GM18519 (cell line): ENCODE data around the gene FMO5.
"Not testable (repeated sequence)": the region's sequence is repeated elsewhere in the genome, so short reads cannot be mapped to it uniquely, and the experiment has no call there.

Experiments
- ATAC-seq: cut with Tn5 transposase; IDR thresholded peaks from one replicate; pipeline ENCODE4 v1.9.1; 2021; ENCODE audit warnings: mild to moderate bottlenecking, moderate library complexity; ENCODE audit not compliant: unreplicated experiment, low FRiP score

Gene FMO5

DNA sequence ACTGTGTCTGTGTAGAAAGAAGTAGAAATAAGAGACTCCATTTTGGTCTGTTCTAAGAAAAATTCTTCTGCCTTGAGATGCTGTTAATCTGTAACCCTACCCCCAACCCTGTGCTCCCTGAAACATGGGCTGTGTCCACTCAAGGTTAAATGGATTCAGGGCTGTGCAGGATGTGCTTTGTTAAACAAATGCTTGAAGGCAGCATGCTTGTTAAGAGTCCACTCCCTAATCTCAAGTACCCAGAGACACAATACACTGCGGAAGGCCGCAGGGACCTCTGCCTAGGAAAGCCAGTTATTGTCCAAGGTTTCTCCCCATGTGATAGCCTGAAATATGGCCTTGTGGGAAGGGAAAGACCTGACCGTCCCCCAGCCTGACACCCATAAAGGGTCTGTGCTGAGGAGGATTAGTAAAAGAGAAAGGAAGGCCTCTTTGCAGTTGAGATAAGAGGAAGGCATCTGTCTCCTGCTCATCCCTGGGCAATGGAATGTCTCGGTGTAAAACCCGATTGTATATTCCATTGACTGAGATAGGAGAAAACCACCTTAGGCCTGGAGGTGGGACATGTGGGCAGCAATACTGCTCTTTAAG is 15.1 kb upstream of the FMO5 start:
- ATAC-seq, result not testable (repeated sequence)

DNA sequence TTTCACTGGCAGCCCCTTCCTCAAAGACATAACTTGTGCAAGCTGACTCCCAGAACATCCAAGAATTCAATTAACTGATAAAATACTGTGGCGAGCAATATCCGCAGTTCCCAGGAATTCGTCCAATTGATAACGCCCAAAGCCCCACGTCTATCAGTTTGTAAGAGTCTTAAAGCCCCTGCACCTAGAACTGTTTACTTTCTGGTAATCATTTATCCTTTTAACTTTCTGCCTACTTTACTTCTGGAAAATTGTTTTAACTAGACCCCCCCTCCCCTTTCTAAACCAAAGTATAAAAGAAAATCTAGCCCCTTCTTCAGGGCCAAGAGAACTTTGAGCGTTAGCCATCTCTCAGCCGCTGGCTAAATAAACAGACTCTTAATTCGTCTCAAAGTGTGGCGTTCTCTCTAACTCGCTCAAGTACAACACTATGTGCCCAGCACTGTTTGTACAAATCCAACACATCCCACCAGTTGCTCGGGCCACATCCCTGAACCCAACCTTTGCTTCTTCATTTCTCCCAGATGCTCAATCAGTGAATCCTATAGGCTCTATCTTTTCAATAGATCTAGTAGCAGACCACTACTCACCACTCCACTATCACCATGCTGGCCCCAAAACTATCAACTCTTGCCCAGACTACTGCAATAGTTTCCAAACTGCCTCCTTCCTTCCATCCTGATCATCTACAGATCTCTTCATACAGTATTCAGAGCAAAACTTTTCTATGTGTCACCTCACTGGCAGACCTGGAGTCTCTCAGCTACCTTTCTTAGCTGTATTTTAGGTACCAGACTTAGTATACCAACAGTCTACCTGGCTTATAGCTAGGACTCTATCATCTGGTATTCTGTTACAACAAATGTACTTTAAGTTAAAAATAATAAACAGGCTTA is 14.0 kb upstream of the FMO5 start:
- no peak for ATAC-seq

DNA sequence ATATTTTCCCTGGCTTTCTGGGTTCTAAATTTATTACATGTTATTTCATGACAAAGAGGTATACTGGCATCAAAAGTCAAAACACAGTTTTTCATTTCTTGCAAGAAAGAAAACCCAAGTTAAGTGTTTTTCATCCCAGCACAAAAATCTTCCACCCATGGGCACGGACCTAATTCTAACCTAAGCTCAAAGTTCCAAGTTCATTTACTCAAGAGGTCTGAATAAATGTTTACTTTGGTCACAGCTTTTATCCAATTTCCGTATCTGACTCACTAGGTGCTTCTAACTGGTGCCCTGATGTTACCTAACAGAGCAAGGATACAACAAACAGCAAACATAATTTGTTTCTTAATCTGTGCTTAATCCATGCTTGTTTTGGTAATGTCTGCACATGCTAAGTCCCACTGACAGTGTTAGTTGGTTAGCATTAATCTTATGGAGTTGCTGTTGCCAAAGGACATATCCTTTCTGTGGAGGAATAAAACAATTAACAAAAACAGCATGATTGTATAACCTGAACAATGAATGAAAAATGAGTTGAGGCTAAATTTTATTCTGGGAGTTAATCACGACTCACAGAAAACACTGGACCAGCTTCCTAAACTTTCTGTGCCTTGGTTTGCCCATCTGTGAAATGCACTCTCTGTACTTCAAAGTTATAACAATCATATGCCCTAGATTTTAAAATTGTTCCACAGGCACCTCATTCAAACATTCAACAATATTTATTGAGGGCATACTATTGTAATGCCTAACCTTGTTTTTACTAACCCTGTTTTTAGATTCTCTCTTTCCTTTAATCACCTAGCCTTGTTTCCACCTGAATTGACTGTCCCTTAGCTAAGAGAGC is 13.1 kb upstream of the FMO5 start:
- no peak for ATAC-seq

DNA sequence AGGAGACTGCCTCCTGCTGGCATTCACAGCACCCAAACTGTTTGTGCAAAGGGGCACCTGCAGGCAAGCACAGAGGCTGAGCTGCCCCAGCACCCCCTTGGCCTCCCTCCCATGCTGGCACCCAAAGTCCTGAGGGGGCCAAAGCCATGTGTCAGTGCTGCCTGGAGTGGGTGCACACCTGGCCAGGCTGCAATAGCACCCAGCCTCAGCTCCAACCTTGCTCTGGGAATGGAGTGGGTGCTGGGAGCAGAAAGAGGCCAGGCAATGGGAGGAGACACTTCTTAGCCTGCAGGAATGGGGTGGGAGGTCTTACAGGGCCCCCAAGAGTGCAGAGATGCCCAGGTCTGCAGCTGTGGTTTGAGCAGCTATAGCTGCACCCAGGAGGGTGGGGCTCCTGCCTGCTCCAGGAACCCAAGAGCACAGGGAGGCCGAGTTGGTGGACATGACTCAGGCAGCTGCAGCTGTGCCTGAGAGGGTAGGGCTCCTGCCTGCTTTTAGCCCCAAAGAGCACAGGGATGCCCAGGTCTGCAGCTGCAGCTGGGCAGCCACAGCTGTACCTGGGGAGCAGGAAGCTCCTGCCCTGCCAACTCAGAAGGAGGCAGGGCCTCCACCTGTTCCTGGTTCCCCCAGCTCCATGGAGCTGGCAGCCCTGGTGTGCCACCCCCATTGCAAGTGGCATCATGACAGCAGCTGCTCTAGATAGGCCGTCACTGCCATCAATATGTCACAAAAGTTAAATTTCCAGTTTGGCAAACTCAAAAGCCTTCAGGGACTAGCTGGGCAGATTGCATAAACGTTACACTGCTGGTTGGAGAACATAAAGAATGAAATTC is 12.0 kb upstream of the FMO5 start:
- ATAC-seq, result no peak

DNA sequence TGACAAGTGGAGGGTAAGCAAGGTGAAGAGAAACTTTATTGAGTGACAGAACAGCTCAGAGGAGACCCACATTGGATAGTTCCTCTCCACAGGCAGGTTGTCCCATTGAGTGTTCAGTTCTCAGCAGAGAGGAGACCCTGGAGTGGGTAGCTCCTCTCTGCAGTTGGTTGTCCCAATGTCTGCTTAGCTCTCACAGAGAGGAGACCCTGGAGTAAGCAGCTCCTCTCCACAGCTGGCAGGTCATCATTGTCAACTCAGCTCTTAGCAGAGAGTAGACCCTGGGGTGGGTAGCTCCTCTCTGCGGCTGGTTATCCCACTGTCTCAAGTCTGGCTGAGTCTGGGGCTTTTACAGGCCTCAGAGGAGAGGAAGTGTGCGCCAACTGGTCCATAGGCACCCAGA is 11.3 kb upstream of the FMO5 start:
- no peak for ATAC-seq

DNA sequence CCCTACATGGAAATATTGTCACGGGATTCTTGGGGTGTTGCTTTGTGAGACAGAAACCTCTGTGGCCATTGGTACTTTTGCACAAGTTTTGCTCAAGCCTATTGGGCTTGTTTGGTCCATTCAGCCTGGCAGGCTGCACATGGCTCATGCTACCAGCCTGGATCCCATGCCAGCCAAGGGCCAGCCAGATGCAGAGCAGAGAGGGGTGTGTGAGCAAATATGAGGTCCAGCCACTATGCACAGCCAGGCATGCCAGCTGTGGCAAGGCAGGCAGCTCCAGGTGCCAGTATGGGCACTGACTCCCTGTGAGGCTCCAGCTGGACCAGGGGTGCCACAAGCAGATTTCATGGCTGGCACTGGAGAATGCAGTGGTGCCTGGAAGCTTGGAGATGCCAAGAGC is 10.7 kb upstream of the FMO5 start:
- ATAC-seq, result no peak

DNA sequence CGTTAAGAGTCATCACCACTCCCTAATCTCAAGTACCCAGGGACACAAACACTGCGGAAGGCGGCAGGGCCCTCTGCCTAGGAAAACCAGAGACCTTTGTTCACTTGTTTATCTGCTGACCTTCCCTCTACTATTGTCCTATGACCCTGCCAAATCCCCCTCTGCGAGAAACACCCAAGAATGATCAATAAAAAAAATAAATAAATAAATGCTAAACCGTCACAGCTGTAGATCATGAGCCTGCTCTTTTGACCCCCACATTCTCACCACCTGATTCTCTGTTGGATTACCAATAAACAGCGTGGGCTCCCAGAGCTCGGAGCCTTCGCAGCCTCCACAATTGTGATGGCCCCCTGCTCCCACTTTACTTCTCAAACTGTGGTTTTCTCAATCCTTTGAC is 8.8 kb upstream of the FMO5 start:
- ATAC-seq, result not testable (repeated sequence)

DNA sequence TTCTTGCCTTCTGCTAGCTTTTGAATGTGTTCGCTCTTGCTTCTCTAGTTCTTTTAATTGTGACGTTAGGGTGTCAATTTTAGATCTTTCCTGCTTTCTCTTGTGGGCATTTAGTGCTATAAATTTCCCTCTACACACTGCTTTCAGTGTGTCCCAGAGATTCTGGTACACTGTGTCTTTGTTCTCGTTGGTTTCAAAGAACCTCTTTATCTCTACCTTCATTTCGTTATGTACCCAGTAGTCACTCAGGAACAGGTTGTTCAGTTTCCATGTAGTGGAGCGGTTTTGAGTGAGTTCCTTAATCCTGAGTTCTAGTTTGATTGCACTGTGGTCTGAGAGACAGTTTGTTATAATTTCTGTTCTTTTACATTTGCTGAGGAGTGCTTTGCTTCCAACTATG is 5.9 kb upstream of the FMO5 start:
- ATAC-seq, result not testable (repeated sequence)

DNA sequence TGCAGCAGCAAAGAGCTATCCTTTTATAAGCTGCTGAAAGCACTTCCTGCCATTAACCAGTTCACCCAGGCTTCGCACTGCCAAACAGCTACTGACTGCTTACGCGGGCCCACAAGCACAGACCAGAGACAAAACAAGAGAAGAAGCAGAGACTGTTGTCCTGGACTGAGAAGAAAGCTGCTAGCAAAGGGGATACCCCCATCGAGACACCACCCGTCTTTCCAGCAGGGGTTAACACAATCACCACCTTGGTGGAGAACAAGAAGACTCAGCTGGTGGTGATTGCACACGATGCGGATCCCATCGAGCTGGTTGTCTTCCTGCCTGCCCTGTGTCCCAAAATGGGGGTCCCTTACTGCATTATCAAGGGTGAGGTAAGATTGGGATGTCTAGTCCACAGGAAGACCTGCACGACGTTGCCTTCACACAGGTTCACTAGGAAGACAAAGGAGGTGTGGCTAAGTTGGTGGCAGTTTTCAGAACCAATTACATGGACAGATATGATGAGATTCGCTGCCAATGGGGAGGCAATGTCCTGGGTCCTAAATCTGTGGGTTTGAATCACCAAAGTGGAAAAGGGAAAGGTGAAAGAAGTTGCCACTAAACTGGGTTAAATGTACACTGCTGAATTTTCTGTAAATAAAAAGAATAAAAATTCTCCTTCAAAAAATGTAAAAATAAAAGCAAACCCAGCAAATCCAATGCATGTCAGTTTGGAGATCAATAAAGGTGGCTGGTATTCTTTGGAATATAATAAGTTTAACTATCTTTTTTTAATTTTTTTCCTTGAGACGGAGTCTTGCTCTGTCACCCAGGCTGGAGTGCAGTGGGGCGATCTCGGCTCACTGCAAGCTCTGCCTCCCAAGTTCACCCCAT is 1.2 kb downstream of the FMO5 start:
- ATAC-seq, result no peak

DNA sequence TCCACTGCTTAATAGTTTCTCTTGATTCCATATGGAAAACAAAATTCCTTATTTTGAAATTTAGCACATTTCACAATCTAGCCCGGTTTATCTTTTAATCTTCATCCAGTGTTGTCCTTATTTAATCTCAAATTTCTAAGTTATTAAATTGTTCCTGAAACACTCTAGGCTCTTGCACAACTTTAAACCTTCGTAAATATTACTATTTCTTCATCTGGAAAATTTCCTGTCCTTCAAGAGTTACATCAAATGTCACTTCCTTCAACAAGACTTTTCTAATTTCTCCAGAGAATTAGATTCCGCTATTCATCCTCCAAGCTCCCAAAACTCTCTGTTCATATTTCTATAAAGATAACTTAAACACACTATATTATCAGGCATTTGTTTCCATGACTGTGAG is 6.5 kb downstream of the FMO5 start:
- ATAC-seq, result no peak

DNA sequence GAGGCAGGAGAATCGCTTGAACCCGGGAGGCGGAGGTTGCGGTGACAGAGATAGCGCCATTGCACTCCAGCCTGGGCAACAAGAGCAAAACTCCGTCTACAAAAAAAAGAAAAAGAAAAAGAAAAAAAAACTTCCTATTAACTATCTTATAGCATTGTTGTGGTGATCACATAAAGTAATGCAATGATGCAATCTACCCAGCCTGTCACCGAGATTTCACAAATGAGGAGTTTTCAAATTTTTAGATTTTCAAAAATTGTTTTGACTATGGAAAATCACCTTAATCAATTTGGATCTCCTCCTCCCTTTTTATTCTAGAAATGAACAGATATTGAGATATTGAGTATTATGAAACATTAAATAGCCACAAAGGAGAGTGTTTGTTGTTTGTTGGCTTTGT is 8.0 kb downstream of the FMO5 start:
- no peak for ATAC-seq

DNA sequence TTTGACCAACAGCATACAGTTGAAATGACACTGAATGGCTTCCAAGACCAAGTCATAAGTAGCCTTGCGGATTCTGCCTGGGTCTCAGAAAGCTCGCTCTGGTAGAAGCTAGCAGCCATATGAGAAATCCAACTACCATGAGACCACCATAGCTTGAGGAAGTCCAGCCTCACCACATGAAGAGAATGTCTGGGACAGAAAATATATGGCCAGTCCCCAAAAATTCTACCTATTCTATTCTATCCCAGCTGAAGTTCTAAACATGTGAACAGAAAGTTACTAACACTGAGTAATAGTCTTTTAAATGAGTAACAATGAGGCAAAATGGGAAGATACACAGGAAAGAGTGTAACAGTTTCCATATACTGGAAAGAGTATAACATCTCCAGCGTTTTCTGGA is 9.0 kb downstream of the FMO5 start:
- ATAC-seq, result no peak

DNA sequence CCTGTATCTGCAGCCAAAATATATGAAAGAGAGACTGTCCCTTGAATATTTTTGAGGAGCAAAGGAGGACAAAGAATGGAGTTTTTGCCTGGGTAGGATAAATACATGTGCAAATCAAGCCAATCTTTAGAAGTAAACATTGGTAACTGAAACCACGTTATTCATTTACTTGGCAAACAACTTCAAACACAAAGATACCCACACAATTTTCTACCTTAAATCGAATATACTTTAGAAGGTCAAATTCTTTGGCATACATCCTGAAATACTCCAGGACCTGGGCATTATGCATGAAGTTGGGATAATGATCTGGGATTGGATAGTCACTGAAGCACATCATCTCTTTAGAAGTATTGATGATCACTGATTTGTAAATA is 9.6 kb downstream of the FMO5 start:
- no peak for ATAC-seq

DNA sequence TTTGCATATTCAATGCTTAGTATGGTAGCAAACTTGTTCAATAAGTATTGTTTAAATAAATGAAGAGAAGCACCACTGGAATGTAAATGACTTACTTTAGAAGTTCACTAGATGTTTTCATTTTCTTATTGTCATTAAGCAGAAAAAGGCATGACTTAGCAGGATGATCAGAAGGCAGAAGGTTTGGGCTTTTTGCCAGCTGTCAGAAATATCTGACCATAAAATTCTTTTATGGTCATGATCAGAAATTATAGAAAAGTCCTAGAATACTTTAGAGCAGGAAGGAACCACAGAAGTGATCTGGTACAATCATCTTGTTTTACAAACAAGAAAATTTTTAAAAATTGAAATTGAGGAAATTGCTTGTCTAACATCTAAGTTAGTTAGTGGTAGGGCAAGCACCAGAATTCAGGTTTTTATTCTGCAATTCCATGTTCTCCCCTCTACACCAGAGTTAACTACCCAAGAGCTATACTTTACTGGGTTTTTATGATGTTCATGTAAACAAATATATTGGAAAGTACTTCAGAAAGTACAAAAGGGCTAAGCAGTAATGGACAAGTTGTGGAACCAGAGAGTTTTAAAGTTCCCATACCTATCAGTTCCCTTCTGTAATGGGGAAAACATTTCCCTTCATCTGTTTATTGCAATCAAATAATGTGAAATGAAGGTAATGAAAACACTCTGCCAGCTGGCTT is 10.1 kb downstream of the FMO5 start:
- ATAC-seq, result no peak

DNA sequence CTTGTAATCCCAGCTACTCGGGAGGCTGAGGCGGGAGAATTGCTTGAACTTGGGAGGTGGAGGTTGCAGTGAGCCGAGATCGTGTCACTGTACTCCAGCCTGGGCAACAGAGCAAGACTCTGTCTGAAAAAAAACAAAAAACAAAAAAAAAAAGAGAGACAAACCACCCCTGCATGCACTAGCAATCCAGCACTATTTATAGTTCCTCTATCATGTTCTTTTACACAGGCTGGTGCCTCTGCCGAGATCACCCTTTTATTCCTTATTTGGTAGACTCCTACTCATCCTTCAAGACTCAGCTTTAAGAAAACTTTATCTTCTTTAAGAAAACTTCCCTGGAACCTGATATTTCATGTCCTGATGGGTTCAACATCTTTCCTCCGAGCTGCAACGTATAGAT is 10.8 kb downstream of the FMO5 start:
- no peak for ATAC-seq

DNA sequence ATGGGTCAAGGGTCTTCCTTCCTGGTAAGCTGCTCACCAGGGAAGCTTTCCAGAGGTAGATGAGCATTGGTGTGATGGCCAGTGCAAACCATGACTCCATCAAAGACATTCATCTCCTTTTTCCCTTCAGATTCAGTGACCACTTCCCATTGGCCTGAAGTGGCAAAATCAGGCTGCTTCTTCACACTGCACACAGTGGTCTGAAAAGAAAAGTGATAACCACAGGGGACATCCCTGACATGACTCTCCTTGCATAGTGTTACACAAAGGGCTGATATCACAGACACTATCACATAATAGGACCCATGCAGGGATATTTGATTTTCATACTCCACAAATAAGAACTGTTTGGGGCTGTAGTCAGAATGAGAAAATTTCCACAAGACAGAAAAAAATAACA is 11.9 kb downstream of the FMO5 start:
- ATAC-seq, result no peak

DNA sequence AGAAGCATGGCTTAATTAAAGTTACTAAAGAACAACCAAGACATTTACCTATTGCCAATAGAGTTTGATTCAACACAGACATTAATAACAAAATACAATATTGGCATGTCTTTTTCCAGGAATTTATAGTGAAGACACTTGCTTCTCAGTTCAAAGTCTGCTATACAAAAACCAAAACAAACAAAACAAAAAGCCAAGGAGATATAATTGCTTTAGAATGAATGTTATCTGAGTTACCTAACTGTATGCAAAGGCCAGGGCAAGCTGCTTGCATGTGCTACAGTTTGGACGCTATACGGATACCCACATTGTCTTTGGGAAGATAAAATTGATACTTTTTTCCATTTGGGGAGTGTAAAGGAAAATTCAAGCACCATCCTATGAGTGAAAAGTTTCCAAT is 13.6 kb downstream of the FMO5 start:
- ATAC-seq, result no peak

DNA sequence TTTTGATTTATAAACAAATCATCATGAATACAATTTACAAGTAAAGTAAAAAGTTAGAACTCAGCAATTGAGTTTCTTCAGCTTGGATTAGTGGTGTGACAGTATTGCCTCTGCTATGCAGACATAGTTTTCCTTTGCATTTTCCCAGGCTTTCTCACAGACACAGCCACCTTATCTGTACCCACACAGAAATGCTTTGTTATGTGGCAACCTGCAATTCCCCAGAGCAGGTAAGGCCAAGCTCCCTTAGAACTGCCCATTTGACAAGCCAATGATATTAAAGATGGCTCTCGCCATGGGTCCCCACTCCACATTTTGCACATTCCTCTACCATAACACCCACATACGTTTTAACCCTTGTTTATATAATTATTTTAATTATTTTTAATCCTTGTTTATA is 14.2 kb downstream of the FMO5 start:
- no peak for ATAC-seq
